ENCODE measurements around the gene PDE11A.

PDE11A gene

DNA sequence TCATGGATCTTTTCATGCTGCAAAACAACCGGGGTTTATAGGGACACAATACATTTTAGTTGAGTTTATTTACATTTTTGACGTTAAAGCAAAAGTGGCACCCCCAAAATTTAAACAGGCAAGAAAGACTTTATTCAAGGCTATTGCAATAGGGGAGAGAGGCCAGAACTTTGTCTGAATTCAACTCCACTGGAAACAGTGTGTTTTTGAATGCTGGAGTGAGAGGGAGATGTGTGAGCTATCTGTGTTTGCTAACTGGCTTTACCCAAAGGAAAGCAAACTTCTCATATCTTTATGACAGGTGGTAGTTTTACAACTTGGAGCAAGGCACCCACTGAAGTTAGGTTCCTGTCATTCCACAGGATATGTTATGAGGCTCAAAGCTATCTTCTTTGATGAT, 472.6 kb downstream of the PDE11A start:
- DNase-seq (ENCODE audit: low read depth in 3 of 3) = no peak

DNA sequence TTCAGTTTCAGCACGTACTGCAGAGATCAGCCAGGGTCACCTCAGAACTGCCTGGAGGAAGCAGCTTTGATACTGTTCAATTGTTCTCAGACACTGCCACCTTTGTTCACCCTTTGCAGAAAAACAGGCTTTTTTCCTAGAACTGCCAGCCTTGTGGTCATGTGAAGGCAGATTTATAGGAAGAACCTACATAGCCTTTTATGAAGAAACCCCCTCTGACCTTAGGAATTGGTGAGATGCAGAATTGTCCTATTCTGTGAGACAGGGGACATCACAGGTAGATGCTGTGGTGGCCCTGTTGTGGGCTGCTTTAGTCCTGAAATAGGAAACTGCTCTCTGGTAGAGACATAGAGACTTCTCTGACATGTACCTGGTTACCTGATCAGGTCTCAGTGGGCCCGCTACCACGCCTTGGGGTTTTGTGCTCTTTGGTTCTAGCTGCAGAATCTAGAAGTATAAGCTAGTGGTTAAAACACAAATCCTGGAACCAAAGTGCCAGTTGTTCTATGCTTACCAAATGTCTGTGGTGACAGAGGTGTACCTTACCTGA, 473.4 kb downstream of the PDE11A start:
- no peak for DNase-seq (ENCODE audit: low read depth in 3 of 3)

DNA sequence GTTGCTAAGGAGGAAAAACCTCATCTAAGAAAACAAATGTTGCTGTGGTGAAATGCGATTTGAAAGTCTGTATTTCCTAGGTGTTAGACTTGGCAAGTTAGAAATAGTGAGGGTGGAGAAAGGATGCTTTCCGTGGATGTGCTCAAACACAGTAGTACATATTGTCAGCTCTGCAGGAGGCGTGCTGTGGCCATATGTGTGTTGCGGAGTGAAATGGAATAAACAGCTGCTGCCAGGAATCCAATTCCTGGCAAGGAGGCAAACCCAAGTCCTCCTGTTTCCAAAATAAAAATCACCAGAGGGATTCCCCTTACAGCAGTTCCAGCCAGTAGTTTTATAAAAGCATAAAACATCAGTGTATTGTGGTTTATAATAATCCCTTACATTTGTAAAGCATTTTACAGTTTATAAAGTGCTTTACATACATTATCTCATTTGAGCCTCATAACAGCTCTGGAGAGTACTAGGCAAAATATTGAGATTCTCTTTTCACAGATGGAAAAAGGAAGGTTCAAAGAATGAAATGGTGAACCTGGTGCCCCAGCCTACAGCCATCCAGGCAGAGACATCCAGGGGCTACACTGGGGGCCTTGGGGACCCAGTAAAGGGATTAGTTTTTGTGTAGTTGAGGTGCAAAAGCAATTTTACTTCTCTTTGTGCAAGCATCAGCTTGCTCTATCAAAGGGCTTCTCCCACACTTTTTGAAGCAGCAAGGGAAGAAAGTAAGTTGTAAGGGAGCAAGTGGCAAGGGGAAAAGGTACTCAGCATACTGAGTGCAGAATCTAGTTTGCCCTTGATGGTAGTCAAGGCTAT, 474.0 kb downstream of the PDE11A start:
- no peak for DNase-seq (ENCODE audit: low read depth in 3 of 3)

DNA sequence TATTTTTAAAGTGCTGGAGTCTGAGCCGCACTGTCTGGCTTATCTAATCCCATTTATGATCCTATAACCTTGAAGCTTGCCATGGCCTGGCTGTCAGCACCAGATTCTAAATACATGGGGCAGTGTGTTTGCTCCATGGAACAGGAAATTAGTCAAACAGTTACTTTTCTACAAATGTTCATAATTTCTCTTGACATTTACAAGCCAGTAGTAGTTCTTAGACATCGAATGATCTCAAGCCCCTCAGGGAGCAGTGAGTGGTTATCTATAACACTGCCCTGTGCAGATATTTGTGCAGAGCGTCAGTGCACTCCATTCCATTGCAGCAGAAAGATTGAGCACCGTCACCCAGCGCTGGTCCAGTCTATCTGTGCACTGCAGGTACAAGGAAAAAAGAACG, 474.8 kb downstream of the PDE11A start:
- DNase-seq (ENCODE audit: low read depth in 3 of 3) = no peak

DNA sequence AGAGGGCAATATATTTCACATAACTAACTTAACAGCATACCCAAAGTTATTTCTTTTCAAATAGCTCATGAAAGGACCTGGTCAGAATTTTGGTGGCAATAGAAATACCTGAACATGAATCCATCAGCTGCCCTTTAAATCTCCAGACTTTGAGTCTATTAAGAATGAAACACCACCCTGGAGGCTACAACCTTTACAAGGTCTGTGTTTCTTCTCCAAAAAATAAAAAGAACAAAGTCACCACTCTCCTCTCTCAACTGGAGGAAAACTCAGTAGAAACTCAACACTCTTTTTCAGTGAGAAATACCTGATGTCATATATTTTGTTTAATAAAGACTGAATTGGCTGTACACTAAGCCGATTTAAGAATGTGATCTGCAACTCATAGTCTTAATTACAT, 475.7 kb downstream of the PDE11A start:
- no peak for DNase-seq (ENCODE audit: low read depth in 3 of 3)

DNA sequence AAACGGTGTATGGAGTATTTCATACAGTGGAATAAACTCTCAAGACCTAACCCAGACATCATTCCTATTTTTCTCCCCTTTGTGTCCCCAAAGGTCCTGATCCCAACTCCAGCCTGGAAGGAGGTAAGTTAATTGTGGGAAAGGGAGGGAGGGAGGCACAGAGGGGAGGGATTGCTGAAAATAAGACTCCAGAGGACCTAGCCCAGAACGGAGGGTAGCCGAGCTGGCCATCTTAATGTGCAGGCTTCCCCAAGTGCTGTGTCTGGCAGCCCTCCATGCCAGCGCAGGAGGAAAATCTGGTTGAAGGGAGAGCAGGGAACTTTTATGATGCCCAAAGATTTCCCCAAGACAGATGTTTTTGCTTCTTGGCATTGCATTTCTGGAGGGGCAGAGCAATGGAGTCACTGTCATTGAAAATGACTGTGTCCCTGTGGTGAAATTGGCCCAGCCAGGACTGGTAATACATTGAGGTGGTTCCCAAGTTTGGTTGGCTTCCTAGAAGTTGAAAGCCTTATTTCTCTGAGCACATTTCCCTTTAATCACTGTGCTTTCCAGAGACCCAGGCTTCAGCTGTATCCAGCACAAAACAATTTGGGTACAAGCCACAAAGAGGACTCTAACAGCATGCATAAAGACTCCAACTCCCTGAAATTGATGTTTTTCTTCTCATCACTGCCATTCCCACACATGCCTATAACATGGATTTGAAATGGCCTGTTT, 477.3 kb downstream of the PDE11A start:
- no peak for DNase-seq (ENCODE audit: low read depth in 3 of 3)

DNA sequence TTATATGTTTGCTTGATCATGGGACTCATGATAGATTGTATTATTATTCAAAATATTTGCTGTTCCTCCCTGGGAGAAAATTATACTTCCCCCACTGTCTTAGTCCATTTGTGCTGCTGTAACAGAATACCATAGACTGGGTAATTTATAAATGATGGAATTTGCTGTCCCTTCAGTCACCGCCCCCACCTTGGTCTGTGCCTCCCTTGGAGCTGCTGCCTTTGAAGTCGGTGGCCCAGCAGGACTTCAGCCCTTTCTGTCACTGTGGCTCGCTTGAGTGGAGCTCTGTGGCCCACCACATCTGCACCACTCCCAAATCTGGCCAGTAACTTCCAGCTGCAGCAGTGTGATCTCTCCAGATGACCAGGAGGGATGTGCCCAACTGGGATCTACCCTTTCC, 479.2 kb downstream of the PDE11A start:
- DNase-seq (ENCODE audit: low read depth in 3 of 3) = no peak

DNA sequence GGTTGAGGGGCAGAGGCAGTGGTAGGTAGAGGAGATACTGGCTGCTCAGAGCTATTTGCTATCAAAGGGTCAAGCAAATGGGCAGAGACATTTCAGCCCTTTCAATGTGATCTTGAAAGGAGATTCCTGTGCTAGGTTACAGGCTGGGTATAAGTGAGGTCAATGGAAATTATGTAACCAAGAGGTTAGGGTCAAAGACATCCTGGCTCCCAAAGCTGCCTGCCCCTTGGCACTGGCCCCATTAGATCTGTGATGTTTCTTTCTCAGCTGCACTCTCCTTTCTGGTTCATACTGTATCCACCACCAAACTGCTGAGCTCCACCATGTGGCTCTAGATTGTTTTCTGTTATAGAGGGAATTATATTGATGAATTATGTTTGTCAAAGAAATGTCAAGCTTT, 479.6 kb downstream of the PDE11A start:
- DNase-seq (ENCODE audit: low read depth in 3 of 3) = no peak

DNA sequence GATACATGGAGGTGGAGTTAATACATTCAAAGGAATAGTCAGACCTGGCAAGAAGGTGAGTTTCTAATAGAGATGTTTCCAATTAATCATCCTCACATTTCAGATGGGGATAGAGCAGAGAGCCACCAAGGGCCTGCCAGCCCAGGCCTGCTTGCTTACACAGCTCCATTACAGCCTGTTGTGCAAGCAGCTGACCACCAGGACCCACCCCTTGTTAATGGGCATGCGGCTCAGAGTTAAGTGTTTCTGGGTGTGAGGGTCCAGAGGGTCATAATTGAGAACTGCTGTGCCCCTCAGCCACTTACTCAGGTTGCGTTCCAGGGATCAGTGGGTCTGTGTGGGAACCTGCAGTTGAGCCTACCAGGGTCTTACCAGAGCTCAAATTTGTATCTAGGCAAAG, 480.2 kb downstream of the PDE11A start:
- no peak for DNase-seq (ENCODE audit: low read depth in 3 of 3)

DNA sequence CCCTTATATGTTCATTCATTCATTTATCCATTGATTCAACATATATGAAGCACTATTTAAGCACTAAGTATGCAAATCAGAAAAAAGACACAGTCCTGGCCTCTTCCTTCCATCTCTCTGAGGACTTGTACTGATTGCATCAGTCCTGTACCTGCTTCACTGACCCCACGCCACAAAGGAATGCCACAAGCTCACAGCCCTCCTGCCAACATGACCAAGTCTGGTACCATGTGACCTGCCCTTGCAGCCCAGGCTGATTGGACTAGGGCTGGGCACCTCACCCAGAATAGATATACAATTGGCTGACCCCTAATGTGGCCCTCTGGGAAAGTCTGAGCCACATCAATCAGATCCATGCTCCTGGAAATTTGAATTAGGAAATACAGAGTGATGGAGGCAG, 483.4 kb downstream of the PDE11A start:
- no peak for DNase-seq (ENCODE audit: low read depth in 3 of 3)

DNA sequence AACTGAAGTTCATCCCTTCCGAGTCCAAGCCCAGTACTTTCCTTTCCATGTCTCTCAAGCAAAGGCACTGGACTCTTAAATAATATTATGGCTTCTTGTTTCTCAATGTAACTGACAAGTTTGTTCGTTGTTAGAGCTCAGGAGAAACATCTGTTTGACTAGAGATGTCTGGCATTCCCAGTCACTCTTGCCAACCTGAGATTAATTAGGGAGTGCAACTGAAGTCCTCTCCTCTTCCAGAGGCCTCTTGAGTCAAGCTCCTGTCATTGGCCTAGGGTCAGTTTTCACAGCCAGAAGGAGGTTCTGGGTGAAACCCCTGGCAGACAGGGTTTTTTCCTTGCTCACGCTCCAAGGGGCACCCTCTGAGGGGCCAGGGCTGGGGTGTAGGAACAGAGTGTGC, 483.9 kb downstream of the PDE11A start:
- no peak for DNase-seq (ENCODE audit: low read depth in 3 of 3)

DNA sequence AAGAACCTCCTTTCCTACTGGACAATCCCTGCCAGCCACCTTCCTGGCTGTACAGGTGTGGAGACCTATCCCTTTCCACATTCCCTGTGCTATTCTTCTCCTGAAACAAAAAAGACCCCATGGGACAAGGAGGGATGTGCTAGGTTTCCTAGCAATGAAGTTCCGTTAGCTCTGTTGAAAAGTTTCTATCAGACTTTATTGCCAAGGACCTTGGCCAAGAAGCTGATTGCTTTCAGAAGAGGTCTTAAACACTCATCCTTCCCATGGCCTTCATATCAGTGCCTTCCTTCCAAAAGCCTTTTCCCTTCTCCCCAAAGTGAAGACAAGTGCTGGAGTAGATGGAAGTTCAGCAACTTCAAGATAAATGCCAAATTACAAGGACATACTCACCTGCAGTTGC, 485.2 kb downstream of the PDE11A start:
- DNase-seq (ENCODE audit: low read depth in 3 of 3) = no peak

DNA sequence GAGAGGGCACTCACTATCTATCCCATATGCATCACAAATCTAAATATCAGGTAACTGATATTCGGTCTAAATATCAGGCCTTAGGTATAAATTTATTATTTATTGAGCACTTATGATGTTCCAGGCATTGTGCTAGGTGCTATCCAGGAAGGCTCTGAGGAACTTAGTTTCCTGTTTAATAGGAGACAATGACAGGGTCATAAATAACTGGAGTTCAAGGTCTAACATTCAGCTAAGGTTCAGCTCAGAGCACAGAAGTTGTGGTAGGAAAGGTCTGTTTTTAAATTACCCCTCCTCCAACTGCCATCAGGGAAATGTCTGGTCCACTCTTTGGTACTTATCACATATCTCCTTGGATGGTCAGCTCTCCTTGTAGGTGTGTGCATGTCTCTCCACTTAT, 486.4 kb downstream of the PDE11A start:
- no peak for DNase-seq (ENCODE audit: low read depth in 3 of 3)

DNA sequence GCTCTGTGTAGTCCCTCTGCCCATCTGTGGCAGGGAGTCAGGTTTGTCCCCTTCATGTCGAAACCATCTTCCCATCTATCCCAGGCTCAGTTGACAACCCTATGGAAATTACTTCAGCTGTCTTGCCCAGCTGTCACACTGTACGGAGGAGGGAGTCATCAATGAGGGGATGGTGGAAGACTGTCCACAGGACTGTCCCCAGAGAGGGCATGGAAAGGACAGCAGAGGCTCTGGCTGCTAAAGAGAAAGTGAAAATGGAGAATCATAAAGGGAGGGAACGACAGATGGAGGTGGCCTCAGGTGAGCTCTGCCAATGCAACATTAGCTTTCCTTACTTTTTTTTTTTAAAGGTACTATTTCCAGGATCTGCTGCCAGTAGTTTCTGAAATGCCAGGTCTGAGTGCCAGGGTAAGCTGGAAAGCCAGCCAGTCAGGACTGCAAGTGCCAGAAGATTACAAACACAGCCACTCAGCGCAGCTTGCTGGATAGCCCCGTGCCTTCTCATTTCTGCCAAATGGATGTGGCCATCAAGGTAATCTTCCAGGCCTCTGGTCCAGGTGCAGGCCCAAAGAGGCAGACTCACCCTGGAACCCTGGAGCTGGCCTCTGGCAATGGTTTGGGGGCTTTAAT, 487.2 kb downstream of the PDE11A start:
- no peak for DNase-seq (ENCODE audit: low read depth in 3 of 3)

DNA sequence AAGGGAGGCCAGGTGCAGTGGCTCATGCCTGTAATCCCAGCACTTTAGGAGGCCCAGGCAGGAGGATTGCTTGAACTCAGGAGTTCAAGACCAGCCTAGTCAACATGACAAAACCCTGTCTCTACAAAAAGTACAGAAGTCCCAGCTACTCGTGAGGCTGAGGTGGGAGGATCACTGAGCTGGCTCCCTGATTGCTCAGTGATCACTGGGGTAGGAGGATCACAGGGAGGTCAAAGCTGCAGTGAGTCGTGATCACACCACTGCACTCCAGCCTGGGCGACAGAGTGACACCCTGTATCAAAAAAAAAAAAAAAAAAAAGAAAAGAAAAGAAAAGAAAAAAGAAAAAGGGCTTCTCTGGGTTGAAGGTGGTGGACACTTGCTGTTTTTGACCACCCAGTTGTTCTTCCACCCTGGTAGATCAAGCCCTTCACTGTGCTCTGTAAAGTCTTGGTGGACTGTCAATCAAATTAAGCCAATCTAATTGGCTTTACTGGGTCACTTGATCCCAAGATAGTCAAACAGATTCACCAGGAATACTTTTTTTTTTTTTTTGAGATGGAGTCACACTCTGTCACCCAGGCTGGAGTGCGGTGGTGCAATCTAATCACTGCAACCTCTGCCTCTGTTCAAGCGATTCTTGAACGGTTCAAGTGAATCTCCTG, 488.4 kb downstream of the PDE11A start:
- DNase-seq (ENCODE audit: low read depth in 3 of 3) = no peak

DNA sequence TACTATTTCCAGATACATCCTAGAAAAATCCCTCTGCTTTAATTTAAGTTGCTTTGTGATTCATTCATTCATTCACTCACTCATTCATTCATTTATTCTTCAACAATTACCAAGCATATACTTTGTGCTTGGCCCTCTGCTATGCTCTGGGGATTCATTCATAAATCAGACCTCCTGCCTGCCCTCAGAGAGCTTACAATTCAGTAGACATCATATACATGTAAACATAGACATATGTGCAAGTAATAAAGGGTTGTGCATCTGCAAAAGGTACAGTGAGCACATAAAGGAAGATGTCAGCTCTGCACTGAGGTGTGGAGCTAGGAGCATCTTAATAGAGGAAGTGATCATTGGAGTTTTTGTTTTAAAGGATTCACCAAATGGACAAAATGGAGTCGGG, 490.6 kb downstream of the PDE11A start:
- no peak for DNase-seq (ENCODE audit: low read depth in 3 of 3)

DNA sequence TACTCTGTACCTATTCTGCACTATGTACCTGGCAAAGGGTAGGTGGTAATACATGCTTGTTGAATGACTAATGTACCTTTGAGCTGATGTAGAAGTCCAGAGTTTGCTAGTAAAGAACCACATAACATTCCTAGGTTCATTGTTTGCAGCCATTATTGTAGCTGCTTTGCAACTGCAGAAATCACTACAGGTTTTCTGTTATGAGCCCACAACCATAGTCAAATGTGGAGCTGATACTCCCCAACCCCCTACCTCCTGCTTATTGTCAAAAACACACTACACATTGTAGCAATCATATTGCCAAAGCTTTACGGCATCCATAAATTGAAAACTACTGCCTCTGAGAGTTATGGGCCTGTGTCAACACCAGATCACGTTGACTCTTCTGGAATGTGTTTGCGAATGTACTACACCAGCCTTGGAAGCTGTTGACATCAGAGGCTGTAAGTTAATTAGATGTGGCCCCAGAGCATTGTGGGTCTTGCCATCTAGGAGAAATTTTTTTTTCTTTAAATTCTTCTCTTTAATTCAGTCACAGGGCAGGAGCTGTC, 493.0 kb downstream of the PDE11A start:
- no peak for DNase-seq (ENCODE audit: low read depth in 3 of 3)

DNA sequence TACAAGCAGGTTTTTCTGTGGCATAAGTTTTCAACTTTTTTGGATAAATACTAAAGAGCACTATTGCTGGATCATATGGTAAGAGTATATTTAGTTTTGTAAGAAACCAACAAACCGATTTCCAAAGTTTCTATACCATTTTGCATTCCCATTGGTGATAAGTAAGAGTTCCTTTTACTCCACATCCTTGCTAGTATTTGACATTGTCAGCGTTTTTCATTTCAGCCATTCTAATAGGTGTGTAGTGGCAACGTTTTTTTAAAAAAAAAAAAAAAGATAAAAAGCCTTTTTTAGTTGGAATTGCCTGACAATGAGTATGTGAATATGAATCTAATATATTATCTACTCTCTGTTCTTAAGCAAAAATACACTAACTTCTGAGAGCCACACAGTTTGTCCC, 494.1 kb downstream of the PDE11A start:
- DNase-seq (ENCODE audit: low read depth in 3 of 3) = no peak

DNA sequence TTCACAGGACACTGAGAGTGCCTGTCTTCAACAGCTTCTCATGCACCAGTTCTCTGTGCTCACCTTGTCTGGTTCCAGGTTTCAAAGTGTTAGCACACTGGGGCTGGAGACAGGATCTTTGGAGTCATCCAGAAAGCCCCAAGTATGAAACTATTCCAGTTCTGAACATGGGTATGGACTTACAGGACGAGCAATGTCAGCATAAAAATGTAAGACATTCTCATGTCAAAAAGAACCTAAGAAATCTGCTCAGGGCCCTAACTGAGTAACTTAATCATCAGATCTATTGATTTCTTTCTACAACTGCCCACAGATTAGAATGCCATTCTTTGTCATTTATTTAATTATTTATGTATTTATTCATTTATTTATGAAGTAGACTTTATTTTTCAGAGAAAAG, 495.5 kb downstream of the PDE11A start:
- DNase-seq (ENCODE audit: low read depth in 3 of 3) = no peak

DNA sequence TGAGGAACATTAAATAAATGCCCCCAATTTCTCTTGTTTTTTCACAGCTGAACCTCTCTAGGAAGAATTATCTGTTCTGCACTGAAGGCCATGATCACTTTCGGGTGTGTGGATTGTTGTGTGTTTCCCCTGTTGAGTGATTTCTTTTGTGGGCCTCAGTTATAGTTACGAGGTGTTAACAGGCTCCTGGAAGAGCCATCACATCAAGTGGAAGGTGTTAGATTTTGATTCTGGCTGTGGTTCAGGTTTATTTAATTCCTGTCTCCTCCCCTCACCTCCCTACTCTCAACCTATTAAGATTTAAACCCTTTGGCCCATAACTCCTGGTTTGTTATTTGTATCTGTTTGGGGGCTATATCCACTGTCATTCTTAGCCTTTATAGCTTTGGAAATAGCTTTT, 497.2 kb downstream of the PDE11A start:
- DNase-seq (ENCODE audit: low read depth in 3 of 3) = no peak

DNA sequence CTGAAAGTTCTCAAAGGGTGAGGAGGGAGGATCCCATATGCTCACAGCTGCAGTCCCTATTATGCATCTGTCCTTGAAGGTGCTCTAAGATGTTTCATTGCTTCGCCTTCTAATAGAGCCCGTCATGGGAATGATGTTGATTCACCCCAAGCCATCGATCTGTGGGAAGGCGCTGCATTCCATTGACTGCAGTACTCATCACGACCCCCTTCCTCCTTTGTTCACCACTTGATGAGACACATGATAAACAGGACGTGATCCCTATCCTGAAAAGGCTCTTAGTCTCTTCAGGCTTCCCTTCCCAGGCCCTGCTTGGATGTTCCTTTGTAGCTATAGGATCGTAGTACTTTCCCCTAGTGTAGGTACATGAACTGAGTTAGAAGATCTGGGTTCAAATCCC, 498.2 kb downstream of the PDE11A start:
- no peak for DNase-seq (ENCODE audit: low read depth in 3 of 3)

All from stimulated activated CD4-positive, alpha-beta T cell treated with anti-CD3 and anti-CD28 coated beads, TNF-alpha, amount 100 ng/mL, for 4 hours (primary cell).